ENCODE results near the gene TMEM87B.
A peak's percentile ranks its signal among the peaks of the same experiment; 100 is the strongest.

TMEM87B gene

GRCh38 chr2:112053917-112054846 lies 887 bp upstream of the TMEM87B start:
- H3K9ac ChIP-seq (ENCODE audit: low read length): peak overlapping the region; percentile 95
- no peaks in the 10 kb centered on the region for H3K79me2 ChIP-seq (ENCODE audit: control insufficient read depth, insufficient read depth, low read length)
- H2BK5ac ChIP-seq (ENCODE audit: low read length): peak overlapping the region; percentile 99
- peak; percentile 99 for DNase-seq
- peak overlapping the region; percentile 96 for H3K4me2 ChIP-seq (ENCODE audit: low read length)
- no peak overlapping the region for H2AK5ac ChIP-seq (ENCODE audit: low read length)
- no peaks in the 10 kb centered on the region for H3K27me3 ChIP-seq (ENCODE audit: insufficient read depth, low read length, poor library complexity)
- H3K18ac ChIP-seq (ENCODE audit: low read length): no peak overlapping the region
- H3K79me1 ChIP-seq (ENCODE audit: low read length): peaks cover 8% of the 10 kb centered on the region
- peak overlapping the region; percentile 100 for H3K56ac ChIP-seq (ENCODE audit: low read length)
- no peak overlapping the region for H2BK120ac ChIP-seq (ENCODE audit: low read depth, low read length)
- H4K5ac ChIP-seq (ENCODE audit: low read length): no peak overlapping the region
- H3K4ac ChIP-seq (ENCODE audit: low read depth, low read length): no peak overlapping the region
- H3K4me3 ChIP-seq (ENCODE audit: low read length): peak overlapping the region; percentile 90
- H3K4me1 ChIP-seq (ENCODE audit: control insufficient read depth, low read depth, low read length): no peaks in the 10 kb centered on the region
- no peaks in the 10 kb centered on the region for H3K36me3 ChIP-seq (ENCODE audit: control insufficient read depth, insufficient read depth, low read length)
- no peak overlapping the region for H4K8ac ChIP-seq (ENCODE audit: low read depth, low read length)
- peak overlapping the region; percentile 91 for H3K23ac ChIP-seq (ENCODE audit: low read length)
- peak overlapping the region; percentile 93 for H3K27ac ChIP-seq (ENCODE audit: low read depth, low read length)
- no CpG with 5 or more reads among the region's 62 CpGs for WGBS (ENCODE audit: extremely low coverage, insufficient coverage, low lambda C conversion rate)
- no peak overlapping the region for H2BK15ac ChIP-seq (replicated peaks; ENCODE audit: low read depth)

GRCh38 chr2:112055730-112056625 lies 909 bp downstream of the TMEM87B start:
- DNase-seq: peak; percentile 69
- H3K79me2 ChIP-seq (ENCODE audit: control insufficient read depth, insufficient read depth, low read length): no peaks in the 10 kb centered on the region
- WGBS (ENCODE audit: extremely low coverage, insufficient coverage, low lambda C conversion rate): no CpG with 5 or more reads among the region's 42 CpGs

GRCh38 chr2:112056626-112056987 lies 1.5 kb downstream of the TMEM87B start:
- H2BK15ac ChIP-seq (replicated peaks; ENCODE audit: low read depth): no peak overlapping the region
- no peak overlapping the region for H3K23ac ChIP-seq (ENCODE audit: low read length)
- H2BK5ac ChIP-seq (ENCODE audit: low read length): no peak overlapping the region
- peak overlapping the region; percentile 65 for H3K18ac ChIP-seq (ENCODE audit: low read length)
- no peaks in the 10 kb centered on the region for H3K27me3 ChIP-seq (ENCODE audit: insufficient read depth, low read length, poor library complexity)
- no peak overlapping the region for H2AK5ac ChIP-seq (ENCODE audit: low read length)
- no peak overlapping the region for H4K5ac ChIP-seq (ENCODE audit: low read length)
- no peak overlapping the region for H3K4me2 ChIP-seq (ENCODE audit: low read length)
- H2BK120ac ChIP-seq (ENCODE audit: low read depth, low read length): no peak overlapping the region
- no CpG with 5 or more reads among the region's 3 CpGs for WGBS (ENCODE audit: extremely low coverage, insufficient coverage, low lambda C conversion rate)
- no peak overlapping the region for H3K9ac ChIP-seq (ENCODE audit: low read length)
- no peak overlapping the region for H3K4me3 ChIP-seq (ENCODE audit: low read length)
- H3K27ac ChIP-seq (ENCODE audit: low read depth, low read length): no peak overlapping the region
- H3K79me1 ChIP-seq (ENCODE audit: low read length): peaks cover 9% of the 10 kb centered on the region
- no peaks in the 10 kb centered on the region for H3K79me2 ChIP-seq (ENCODE audit: control insufficient read depth, insufficient read depth, low read length)
- no peaks in the 10 kb centered on the region for H3K36me3 ChIP-seq (ENCODE audit: control insufficient read depth, insufficient read depth, low read length)
- no peak overlapping the region for H3K4ac ChIP-seq (ENCODE audit: low read depth, low read length)
- H4K8ac ChIP-seq (ENCODE audit: low read depth, low read length): no peak overlapping the region
- H3K4me1 ChIP-seq (ENCODE audit: control insufficient read depth, low read depth, low read length): peaks cover 3% of the 10 kb centered on the region
- DNase-seq: no peak
- peak overlapping the region; percentile 54 for H3K56ac ChIP-seq (ENCODE audit: low read length)

More at GRCh38 chr2:112055730-112056625, 909 bp downstream of the TMEM87B start:
- Histone ChIP-seq H3K79me1 (ENCODE audit: low read length) (peaks cover 9% of the 10 kb centered on the region), H2BK15ac (replicated peaks; ENCODE audit: low read depth) (no peak overlapping the region), H4K8ac (ENCODE audit: low read depth, low read length) (no peak overlapping the region), H3K4me1 (ENCODE audit: control insufficient read depth, low read depth, low read length) (peaks cover 3% of the 10 kb centered on the region), H2BK5ac (ENCODE audit: low read length) (no peak overlapping the region), H3K18ac (ENCODE audit: low read length) (peak overlapping the region; percentile 65), H3K56ac (ENCODE audit: low read length) (peak overlapping the region; percentile 97), H3K23ac (ENCODE audit: low read length) (no peak overlapping the region), H3K4ac (ENCODE audit: low read depth, low read length) (no peak overlapping the region), H3K36me3 (ENCODE audit: control insufficient read depth, insufficient read depth, low read length) (no peaks in the 10 kb centered on the region), H3K4me2 (ENCODE audit: low read length) (peak overlapping the region; percentile 86), H3K27me3 (ENCODE audit: insufficient read depth, low read length, poor library complexity) (no peaks in the 10 kb centered on the region), H4K5ac (ENCODE audit: low read length) (no peak overlapping the region), H2BK120ac (ENCODE audit: low read depth, low read length) (no peak overlapping the region), H3K4me3 (ENCODE audit: low read length) (peak overlapping the region; percentile 71), H3K27ac (ENCODE audit: low read depth, low read length) (peak overlapping the region; percentile 88), H3K9ac (ENCODE audit: low read length) (peak overlapping the region; percentile 89), H2AK5ac (ENCODE audit: low read length) (no peak overlapping the region)

- Histone ChIP-seq H3K79me2 (ENCODE audit: control insufficient read depth, insufficient read depth, low read length) (no peaks in the 10 kb centered on the region), H3K4ac (ENCODE audit: low read depth, low read length) (no peak overlapping the region), H2AK5ac (ENCODE audit: low read length) (no peak overlapping the region), H3K4me1 (ENCODE audit: control insufficient read depth, low read depth, low read length) (peaks cover 6% of the 10 kb centered on the region), H3K4me2 (ENCODE audit: low read length) (no peak overlapping the region), H3K27me3 (ENCODE audit: insufficient read depth, low read length, poor library complexity) (no peaks in the 10 kb centered on the region), H3K18ac (ENCODE audit: low read length) (no peak overlapping the region), H3K4me3 (ENCODE audit: low read length) (no peak overlapping the region), H3K36me3 (ENCODE audit: control insufficient read depth, insufficient read depth, low read length) (no peaks in the 10 kb centered on the region), H2BK15ac (replicated peaks; ENCODE audit: low read depth) (no peak overlapping the region), H3K27ac (ENCODE audit: low read depth, low read length) (no peak overlapping the region), H3K23ac (ENCODE audit: low read length) (peak overlapping the region; percentile 1), H2BK120ac (ENCODE audit: low read depth, low read length) (no peak overlapping the region), H4K8ac (ENCODE audit: low read depth, low read length) (no peak overlapping the region), H3K56ac (ENCODE audit: low read length) (no peak overlapping the region), H3K9ac (ENCODE audit: low read length) (no peak overlapping the region), H3K79me1 (ENCODE audit: low read length) (peaks cover 9% of the 10 kb centered on the region), H2BK5ac (ENCODE audit: low read length) (no peak overlapping the region), H4K5ac (ENCODE audit: low read length) (no peak overlapping the region)
- no peak for DNase-seq
- no CpG with 5 or more reads among the region's 2 CpGs for WGBS (ENCODE audit: extremely low coverage, insufficient coverage, low lambda C conversion rate)
Observed at GRCh38 chr2:112059671-112060070, 4.6 kb downstream of the TMEM87B start.

- no peak overlapping the region for H2BK120ac ChIP-seq (ENCODE audit: low read depth, low read length)
- H3K79me1 ChIP-seq (ENCODE audit: low read length): peaks cover 9% of the 10 kb centered on the region
- H2BK5ac ChIP-seq (ENCODE audit: low read length): no peak overlapping the region
- H3K18ac ChIP-seq (ENCODE audit: low read length): no peak overlapping the region
- no CpG with 5 or more reads among the region's 1 CpG for WGBS (ENCODE audit: extremely low coverage, insufficient coverage, low lambda C conversion rate)
- H3K4me3 ChIP-seq (ENCODE audit: low read length): no peak overlapping the region
- H3K9ac ChIP-seq (ENCODE audit: low read length): no peak overlapping the region
- no peaks in the 10 kb centered on the region for H3K79me2 ChIP-seq (ENCODE audit: control insufficient read depth, insufficient read depth, low read length)
- H4K8ac ChIP-seq (ENCODE audit: low read depth, low read length): no peak overlapping the region
- no peak overlapping the region for H2BK15ac ChIP-seq (replicated peaks; ENCODE audit: low read depth)
- no peak overlapping the region for H3K23ac ChIP-seq (ENCODE audit: low read length)
- no peak overlapping the region for H3K4ac ChIP-seq (ENCODE audit: low read depth, low read length)
- H3K27ac ChIP-seq (ENCODE audit: low read depth, low read length): no peak overlapping the region
- H3K36me3 ChIP-seq (ENCODE audit: control insufficient read depth, insufficient read depth, low read length): no peaks in the 10 kb centered on the region
- H4K5ac ChIP-seq (ENCODE audit: low read length): no peak overlapping the region
- no peak overlapping the region for H3K4me2 ChIP-seq (ENCODE audit: low read length)
- peaks cover 6% of the 10 kb centered on the region for H3K4me1 ChIP-seq (ENCODE audit: control insufficient read depth, low read depth, low read length)
- no peak overlapping the region for H3K56ac ChIP-seq (ENCODE audit: low read length)
- no peak overlapping the region for H2AK5ac ChIP-seq (ENCODE audit: low read length)
- DNase-seq: no peak
- H3K27me3 ChIP-seq (ENCODE audit: insufficient read depth, low read length, poor library complexity): no peaks in the 10 kb centered on the region
Observed at GRCh38 chr2:112061299-112061698, 6.2 kb downstream of the TMEM87B start.

All from mesendoderm (in vitro differentiated cells).